Stimulated activated CD8-positive, alpha-beta memory T cell treated with anti-CD3 and anti-CD28 coated beads, Interleukin-15, amount 100 ng/mL, for 4 hours (primary cell): ENCODE measurements around the gene ENPEP.
"Not testable (repeated sequence)": the region's sequence is repeated elsewhere in the genome, so short reads cannot be mapped to it uniquely, and the experiment has no call there.

Source experiments
- DNase-seq, 2 donors: peaks; one replicate each; pipeline ENCODE4 v3.0.0-alpha.2; 2020; ENCODE audit warnings: low read depth in 2 of 2

Gene ENPEP

DNA sequence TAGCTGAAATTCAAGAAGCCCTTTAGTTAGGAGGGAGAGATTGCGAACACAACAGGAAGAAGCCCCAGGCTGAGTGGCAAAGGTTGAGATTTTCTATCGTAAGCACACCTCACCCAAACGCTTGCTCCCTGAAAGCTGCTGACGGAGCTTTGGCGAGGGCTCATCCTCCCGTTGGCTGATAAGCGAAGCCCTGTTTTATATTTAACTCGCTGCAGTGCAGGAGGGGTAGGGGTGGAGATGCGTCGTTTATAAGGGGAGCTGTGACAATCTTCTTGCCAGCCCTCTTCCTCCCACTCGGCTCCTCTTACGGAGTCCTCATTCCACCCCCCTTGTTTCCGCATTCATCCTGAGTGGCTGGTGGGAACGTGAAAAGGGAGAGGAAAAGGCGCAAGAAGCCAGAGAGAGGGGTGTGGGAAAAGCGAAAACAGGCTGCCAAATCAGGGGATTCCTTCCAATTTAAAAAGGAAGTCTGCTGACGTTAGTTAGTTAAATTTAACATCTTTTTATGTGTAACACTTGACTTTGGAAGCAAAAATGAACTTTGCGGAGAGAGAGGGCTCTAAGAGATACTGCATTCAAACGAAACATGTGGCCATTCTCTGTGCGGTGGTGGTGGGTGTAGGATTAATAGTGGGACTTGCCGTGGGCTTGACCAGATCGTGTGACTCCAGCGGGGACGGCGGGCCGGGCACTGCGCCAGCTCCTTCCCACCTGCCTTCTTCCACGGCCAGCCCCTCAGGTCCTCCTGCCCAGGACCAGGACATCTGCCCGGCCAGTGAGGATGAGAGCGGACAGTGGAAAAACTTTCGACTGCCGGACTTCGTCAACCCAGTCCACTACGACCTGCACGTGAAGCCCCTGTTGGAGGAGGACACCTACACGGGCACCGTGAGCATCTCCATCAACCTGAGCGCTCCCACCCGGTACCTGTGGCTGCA, at the start of gene ENPEP:
ENPEP (plus strand) TSS at position 275 of the 938 bp plus-strand sequence; CDS start at position 535, 260 bp downstream.
- no peak for DNase-seq

DNA sequence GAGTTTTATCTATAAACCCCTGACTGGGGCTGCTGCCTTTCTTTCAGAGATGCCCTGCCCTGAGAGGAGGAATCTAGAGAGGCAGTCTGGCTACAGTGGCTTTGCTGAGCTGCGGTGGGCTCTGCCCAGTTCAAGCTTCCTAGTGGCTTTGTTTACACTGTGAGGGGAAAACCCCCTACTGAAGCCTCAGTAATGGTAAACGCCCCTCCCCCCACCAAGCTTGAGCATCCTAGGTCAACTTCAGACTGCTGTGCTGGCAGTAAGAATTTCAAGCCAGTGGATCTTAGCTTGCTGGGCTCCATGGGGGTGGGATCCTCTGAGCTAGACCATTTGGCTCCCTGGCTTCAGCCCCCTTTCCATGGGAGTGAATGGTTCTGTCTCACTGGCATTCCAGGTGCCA, 44.1 kb upstream of the ENPEP start:
- not testable (repeated sequence) for DNase-seq

GRCh38 chr4:110437292-110437691, 38.7 kb upstream of the ENPEP start:
- not testable (repeated sequence) for DNase-seq

DNA sequence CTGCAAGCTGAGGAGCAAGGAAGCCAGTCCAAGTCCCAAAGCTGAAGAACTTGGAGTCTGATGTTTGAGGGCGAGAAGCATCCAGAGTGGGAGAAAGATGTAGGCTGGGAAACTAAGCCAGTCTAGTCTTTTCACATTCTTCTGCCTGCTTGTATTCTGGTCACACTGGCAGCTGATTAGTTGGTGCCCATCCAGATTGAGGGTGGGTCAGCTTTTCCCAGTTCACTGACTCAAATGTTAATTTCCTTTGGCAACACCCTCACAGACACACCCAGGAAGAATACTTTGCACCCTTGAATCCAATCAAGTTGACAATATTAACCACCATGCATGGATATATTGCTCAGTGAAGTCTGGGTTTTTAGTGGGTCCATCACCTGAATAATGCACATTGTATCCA, 36.7 kb upstream of the ENPEP start:
- not testable (repeated sequence) for DNase-seq

DNA sequence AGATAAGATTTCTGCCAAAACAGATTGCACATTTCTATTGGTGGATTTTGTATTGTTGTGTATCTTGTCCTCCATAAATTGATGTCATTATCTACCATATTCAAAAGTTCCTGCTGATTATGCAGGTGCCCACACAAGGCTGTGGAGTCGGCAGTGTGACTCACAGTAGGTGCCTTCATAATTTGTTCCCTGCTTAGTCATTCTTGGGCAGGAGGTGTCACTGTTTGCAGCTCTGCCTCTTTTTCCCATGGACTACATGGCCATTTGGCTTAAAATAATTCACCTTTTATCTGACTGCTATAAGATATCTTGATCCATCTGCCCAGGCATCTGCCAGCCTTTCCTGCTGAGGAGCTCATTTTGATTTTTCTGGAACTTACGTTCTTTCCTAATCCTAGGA, 33.6 kb upstream of the ENPEP start:
- no peak for DNase-seq

DNA sequence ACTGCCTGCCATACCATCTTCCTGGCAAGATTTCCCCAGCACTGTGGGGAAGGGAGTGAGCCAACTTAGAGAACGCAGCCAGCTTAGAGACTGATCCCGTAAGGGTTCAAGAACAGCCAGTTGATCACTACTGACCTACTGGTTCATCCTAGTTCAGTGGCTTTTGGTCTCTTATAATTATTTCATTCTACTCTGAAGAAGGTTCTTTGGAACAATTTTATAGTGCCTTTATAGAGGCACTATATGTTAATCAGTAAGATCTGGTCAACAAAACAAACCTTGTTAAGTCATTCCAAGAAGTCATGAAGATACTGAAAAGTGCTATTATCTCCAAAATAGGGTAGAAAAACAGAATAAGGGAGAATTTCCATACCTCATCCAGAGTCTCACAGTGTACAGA, 33.2 kb upstream of the ENPEP start:
- DNase-seq, result no peak

GRCh38 chr4:110449947-110450346, 26.0 kb upstream of the ENPEP start:
- no peak for DNase-seq

GRCh38 chr4:110452546-110452945, 23.4 kb upstream of the ENPEP start:
- DNase-seq, result no peak

DNA sequence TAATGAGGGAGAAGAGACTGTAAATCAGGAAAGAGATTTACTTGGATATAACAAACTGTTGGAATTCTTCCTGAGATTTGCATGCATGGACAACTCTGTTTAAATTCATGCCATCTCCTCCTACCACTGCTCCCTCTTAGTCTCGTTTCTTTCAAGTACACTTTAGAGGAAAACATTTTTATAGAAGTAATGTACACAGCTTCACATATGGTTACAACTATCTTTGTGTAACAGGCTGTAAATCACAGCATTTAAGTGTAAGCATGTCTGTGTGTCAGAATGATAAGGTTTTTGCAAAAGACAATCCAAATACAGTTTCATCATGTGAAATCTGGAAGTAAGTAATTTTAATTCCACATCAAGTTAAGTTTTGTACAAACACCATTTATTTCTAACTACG, 21.5 kb upstream of the ENPEP start:
- no peak for DNase-seq

DNA sequence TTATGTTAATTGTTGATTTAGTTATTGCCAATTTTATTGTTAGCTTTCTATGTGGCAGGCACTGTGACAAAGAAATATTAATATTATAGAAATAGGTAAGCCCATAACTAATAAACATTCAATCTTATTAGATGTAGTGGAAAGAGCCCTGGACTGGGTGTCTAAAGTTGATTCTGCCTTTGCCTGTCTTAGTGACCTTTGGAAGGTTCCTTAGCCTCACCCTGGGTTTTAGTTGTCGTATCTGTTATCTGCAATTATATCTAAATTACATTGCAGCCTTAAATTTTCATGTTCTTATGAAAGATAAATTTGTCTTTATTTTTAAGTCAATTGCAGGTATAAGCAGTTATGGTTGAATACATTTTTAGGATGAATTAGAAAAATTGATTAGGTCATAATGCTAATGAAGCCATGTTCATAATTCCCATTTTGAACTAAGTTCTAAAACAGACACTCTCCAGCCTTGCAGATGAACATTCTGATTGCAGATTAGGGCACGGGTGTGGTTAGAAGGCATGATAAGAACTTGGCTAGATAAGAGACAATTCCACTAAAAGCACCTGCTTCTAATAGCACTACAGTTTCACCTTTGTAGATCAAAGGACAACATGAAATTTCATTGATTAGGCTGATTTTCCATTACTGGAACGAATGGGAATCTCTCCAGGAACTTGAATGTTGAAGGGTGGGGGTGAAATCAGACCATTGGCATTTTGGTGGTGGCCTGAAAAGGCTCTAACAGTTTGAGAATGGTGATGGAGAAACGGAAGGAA, 17.3 kb upstream of the ENPEP start:
- DNase-seq, result no peak

- no peak for DNase-seq
Observed at GRCh38 chr4:110460074-110460746, 15.7 kb upstream of the ENPEP start.

- DNase-seq, result no peak
Observed at GRCh38 chr4:110467400-110467799, 8.6 kb upstream of the ENPEP start.

- DNase-seq, result no peak
Observed at GRCh38 chr4:110472583-110473329, 3.2 kb upstream of the ENPEP start.

- no peak for DNase-seq
Observed at GRCh38 chr4:110474481-110474880, 1.5 kb upstream of the ENPEP start.

DNA sequence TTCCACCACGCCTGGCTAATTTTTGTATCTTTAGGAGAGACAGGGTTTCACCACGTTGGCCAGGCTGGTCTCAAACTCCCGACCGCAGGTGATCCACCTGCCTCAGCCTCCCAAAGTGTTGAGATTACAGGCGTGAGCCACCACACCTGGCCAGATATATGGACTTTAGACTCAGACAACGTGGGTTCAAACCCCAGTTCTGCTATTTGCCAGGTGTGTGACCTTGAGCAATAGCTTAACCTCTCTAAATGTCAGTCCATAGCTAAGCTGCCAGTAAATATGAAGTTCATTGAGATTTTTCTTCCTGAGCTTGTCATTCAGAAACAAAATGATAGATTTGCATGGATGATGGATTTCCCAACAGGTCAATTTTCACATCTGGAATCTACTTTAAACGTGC, 875 bp upstream of the ENPEP start:
- DNase-seq, result not testable (repeated sequence)

DNA sequence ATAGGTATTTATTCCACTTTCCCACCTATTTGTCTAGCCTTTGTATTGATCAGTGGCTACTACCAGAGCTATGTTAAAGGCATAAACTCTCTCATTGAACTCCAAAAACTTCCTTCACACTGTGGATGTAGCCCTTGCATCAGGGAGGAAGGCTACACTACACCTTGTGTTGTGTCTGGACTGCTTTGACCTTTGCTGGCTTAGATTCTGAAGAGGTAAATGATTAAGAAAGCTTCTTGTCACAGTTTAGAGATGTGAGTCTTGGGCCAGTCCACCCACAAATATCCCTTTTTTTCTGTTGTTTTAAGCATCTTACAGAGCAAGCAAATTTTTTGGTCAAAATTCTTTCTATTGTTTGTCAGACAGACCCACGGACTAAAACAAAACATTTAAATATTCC, 1.9 kb downstream of the ENPEP start:
- no peak for DNase-seq

- no peak for DNase-seq
Observed at GRCh38 chr4:110480031-110480549, 4.1 kb downstream of the ENPEP start.

DNA sequence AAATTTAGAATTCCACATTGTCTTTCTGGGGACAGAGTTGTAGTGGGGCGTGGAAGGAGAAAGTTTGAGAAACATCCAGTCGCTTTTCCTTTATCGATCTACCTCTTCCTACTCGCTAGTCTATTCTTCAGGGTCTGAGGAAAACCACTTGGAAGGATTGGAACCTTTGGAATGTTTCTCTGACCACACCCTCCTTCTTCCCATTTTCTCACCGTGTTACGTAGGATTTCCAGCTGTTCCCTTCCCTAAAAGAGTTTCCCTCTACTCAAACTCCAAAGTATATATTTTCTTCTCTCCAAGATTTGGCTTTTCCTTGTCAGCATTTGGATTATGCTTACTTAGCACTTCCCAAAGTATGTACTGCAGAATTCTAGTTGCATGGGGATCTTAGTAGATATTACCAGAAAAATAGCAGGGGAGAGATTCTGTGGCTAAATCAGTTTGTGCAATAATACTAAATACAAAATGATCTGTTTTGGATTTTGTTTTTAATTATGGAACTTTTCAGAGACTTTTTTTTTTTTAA, 4.9 kb downstream of the ENPEP start:
- DNase-seq, result no peak

DNA sequence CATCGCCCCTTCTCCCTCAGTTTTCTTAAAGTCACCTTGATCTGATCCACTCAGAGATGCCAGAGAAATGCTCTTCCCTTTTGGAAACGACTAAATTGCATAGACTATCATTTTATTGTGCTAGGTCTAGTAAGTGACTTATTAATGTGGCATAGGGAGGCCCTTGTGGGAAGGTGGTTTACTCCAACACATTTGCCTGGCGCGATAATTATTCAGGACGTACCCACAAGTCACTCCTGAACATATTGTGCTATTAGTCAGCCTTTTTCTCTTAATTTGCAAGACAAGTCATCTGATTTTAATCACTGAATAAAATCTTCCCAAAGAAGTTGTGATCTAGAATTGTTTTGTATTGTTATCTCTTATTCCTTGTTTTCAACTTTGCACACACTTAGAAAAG, 7.6 kb downstream of the ENPEP start:
- DNase-seq, result no peak

- no peak for DNase-seq
Observed at GRCh38 chr4:110484029-110484428, 8.1 kb downstream of the ENPEP start.

DNA sequence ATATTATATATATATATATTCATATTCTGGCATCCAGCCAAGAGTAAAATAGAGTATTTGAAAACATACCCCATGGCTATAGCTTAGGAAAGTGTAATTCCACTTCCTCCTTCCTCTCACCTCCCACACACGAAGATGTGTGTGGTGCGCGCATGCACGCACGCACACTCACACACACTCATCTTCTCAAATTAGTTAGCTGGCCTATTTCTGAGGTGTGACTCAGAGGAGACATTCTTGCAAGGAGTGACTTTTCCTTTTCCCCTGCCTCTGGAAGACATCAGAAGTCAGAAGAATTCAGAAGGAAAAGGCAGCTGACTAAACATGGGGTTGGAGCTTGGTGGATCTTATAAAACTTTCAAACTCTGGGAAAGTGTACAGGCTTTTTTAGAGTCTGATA, 8.8 kb downstream of the ENPEP start:
- no peak for DNase-seq
